ENCODE data around the gene BOD1.
A peak's percentile ranks its signal among the peaks of the same experiment; 100 is the strongest.

- TF ChIP-seq POLR2A (IDR thresholded peaks at IDR 0.05), result no peak
- peak in 4 of 5 experiments; percentile 27 to 55 (median 42) for TF ChIP-seq CTCF (IDR thresholded peaks at IDR 0.05)
Measured at GRCh38 chr5:173581408-173582215, 34.8 kb downstream of the BOD1 start.
